NT2/D1 (cell line): ENCODE results near the gene DOCK10.

Experiments
- YY1 ChIP-seq: IDR thresholded peaks from 2 replicates; pipeline ENCODE4 v1.6.1; 2011; ENCODE audit not compliant: insufficient read length, insufficient read depth
- ZNF274 ChIP-seq: IDR thresholded peaks from 2 replicates; pipeline ENCODE4 v1.6.1; 2011; ENCODE audit warnings: mild to moderate bottlenecking, low read depth, low read length

GRCh38 chr2:224893848-224894247, 148.4 kb downstream of the DOCK10 start:
- TF ChIP-seq ZNF274 (no peak), YY1 (no peak)
